Measurements from ENCODE around the gene BPGM. TPM values are rescaled to one million over a fixed set of nuclear protein-coding genes. Genes with fewer than 3 reads are reported as not detected.

The BPGM gene
- total RNA-seq (2011; cell fraction: chromatin; rRNA removed; ENCODE audit: low replicate concordance) = 11.3 and 14.7 TPM in 2 replicates
- 5.7 and 7.1 TPM in 2 replicates for total RNA-seq (2011; cell fraction: nucleolus; rRNA removed)
- total RNA-seq (2011; cell fraction: nucleoplasm; rRNA removed) = 7.7 and 8.3 TPM in 2 replicates
- total RNA-seq (2014; rRNA removed) = 16.2 and 17.1 TPM in 2 replicates
- total RNA-seq (2014; rRNA removed; fragmentation: Illumina TruSeq; extraction: Trizol) = 21.2 and 22.3 TPM in 2 replicates
- 16.3 and 17.7 TPM in 2 replicates for total RNA-seq (2015; rRNA removed; fragmentation: Illumina TruSeq; extraction: Trizol)
- 14.1 and 15.7 TPM in 2 replicates for total RNA-seq (2021)
- 18.0 and 24.1 TPM in 2 replicates for polyA plus RNA-seq (2011; rRNA removed)
- polyA plus RNA-seq (2011; cell fraction: cytosol; rRNA removed) = 6.4 and 13.1 TPM in 2 replicates
- 3.6 and 6.0 TPM in 2 replicates for polyA plus RNA-seq (2011; cell fraction: nucleus; rRNA removed)
- polyA plus RNA-seq (2012) = 12.3 and 13.9 TPM in 2 replicates
- polyA plus RNA-seq (2014; fragmentation: Illumina TruSeq; extraction: Trizol) = 23.3 and 25.3 TPM in 2 replicates
- polyA plus RNA-seq (2014; fragmentation: Nextera tagmentation; extraction: Ambion mirVana) = 10 to 100 TPM; 33.0 to 46.1 TPM
- 17.0 and 20.3 TPM in 2 replicates for polyA plus RNA-seq (2014; rRNA removed)
- 18.3 and 19.4 TPM in 2 replicates for polyA minus RNA-seq (2011; rRNA and poly(A)+ RNA removed)
- polyA minus RNA-seq (2011; cell fraction: cytosol; rRNA and poly(A)+ RNA removed) = 3.6 and 6.2 TPM in 2 replicates
- polyA minus RNA-seq (2011; cell fraction: nucleus; rRNA and poly(A)+ RNA removed) = 4.3 and 6.8 TPM in 2 replicates
- percentile 77 among the genes with signal in this experiment for Bru-seq, nascent RNA
- percentile 61 among the genes with signal in this experiment for BruChase-seq, experiment 1, labeled RNA remaining after a 2-hour chase
- percentile 64 among the genes with signal in this experiment for BruChase-seq, experiment 2, labeled RNA remaining after a 6-hour chase
- long read RNA-seq, experiment 1, transcript BPGM-201 (3 exons, 1,753 nt) = major isoform, 35 of 56 reads
- long read RNA-seq, experiment 1, partial matches to known transcripts = 15 of 56 reads
- long read RNA-seq, experiment 1, other reads (novel, unspliced or antisense) = 4 of 56 reads
- long read RNA-seq, experiment 2, transcript BPGM-201 (3 exons, 1,753 nt) = major isoform, 15 of 32 reads
- long read RNA-seq, experiment 2, partial matches to known transcripts = 11 of 32 reads
- long read RNA-seq, experiment 2, other reads (novel, unspliced or antisense) = 6 of 32 reads
- long read RNA-seq, experiment 3, transcript BPGM-201 (3 exons, 1,753 nt) = major isoform, 38 of 44 reads
- long read RNA-seq, experiment 3, partial matches to known transcripts = 4 of 44 reads
- long read RNA-seq, experiment 3, other reads (novel, unspliced or antisense) = 0 of 44 reads

- peak; percentile 99 for ATAC-seq
- no peaks in the 10 kb centered on the region for H3K9me1 ChIP-seq (ENCODE audit: control insufficient read depth, insufficient read depth, low read length)
- peak within 1 kb of the TSS; percentile 58 for H3K27ac ChIP-seq (ENCODE audit: extremely low read depth, low read depth, low read length)
- peak within 1 kb of the TSS; percentile 62 for H3K4me3 ChIP-seq
- peak; percentile 100 for FAIRE-seq
- no peaks in the 10 kb centered on the region for H3K9me3 ChIP-seq (replicated peaks; ENCODE audit: control insufficient read depth, insufficient read depth, low read depth, low read length)
- intact Hi-C loops (cut with micrococcal nuclease) (loop anchor here (2.0 to 10.0 kb wide), 3 partner anchors 30 to 1018 kb away; partner anchors contain the start of genes CYREN and STMP1), in situ Hi-C loops (cut with MboI) (no loop called here)
- H3K9ac ChIP-seq (ENCODE audit: insufficient read depth in 1 of 2, low read depth in 2 of 2, low read length in 2 of 2) = peak within 1 kb of the TSS; percentile 82 to 91
- TSS peak; percentile 68 for BruUV-seq (replicated peaks)
- no peaks in the 10 kb centered on the region for H3K36me3 ChIP-seq (ENCODE audit: control insufficient read depth, insufficient read depth, low read length)
- WGBS (ENCODE audit: insufficient coverage, low coverage, missing lambda C conversion rate) = under 1% methylated on average over 36 of the region's 36 CpGs
- DNase-seq (ENCODE audit: extremely low read depth in 1 of 4, low spot score in 3 of 4) = peak; percentile 99 to 100 (median 100)
- POLR2A ChIA-PET = interaction anchor here (0.6 to 5.5 kb wide), 20 partner anchors 9 to 1245 kb away, joined by 3 to 57 read pairs (median 4); partner anchors contain the start of genes AGBL3 and CYREN
- no peaks in the 10 kb centered on the region for H3K27me3 ChIP-seq (ENCODE audit: control insufficient read depth in 2 of 2, insufficient read depth in 2 of 2, low read length in 2 of 2)
- CTCF ChIA-PET (ENCODE audit: low intra/inter-chr PET ratio) = no interaction called here
- peak within 1 kb of the TSS; percentile 95 for H2AFZ ChIP-seq (ENCODE audit: low read depth, low read length)
- peaks cover 0 to 4% of the 10 kb centered on the region in 2 experiments; a peak in 2 of 5 replicates for H3K4me1 ChIP-seq (replicated peaks in 1 of 2; ENCODE audit: control insufficient read depth in 2 of 2, insufficient read depth in 2 of 2, low read length in 2 of 2)
- peak within 1 kb of the TSS; percentile 86 for H3K4me2 ChIP-seq (ENCODE audit: insufficient read depth, low read length)
- H3K79me2 ChIP-seq (ENCODE audit: control insufficient read depth, insufficient read depth, low read length) = peaks cover 24% of the 10 kb centered on the region; the same call in 2 of the 3 replicates
- no peaks in the 10 kb centered on the region for H4K20me1 ChIP-seq (replicated peaks; ENCODE audit: control insufficient read depth, insufficient read depth, low read length)
- TF ChIP-seq ZNF609 (CRISPR knock-in tag; IDR thresholded peaks at IDR 0.05; ENCODE audit: borderline replicate concordance) = no peak
- peak; percentile 100 for TF ChIP-seq PKNOX1 (IDR thresholded peaks at IDR 0.05)
Measured at GRCh38 chr7:134646425-134647305, at the start of gene BPGM. TSS of gene BPGM (plus strand) at chr7:134646853. CDS start at chr7:134661508, 14,655 bp downstream.

Measured in K562 (cell line).